CD4-positive, alpha-beta memory T cell (primary cell): ENCODE measurements around the gene GARNL3. TPM values are rescaled to one million over a fixed set of nuclear protein-coding genes. Genes with fewer than 3 reads are reported as not detected.

Experiments
- CTCF ChIA-PET: fragments of 350-600 bp; sonication (Branson Sonifier 250); formaldehyde crosslinking; loops from one replicate; lab custom pipeline; 2021; ENCODE audit warnings: inconsistent platforms; ENCODE audit not compliant: partially characterized antibody; lab: Charles Lee
- POLR2A ChIA-PET: fragments of 350-600 bp; sonication (Branson Sonifier 250); formaldehyde crosslinking; loops from one replicate; lab custom pipeline; 2021; ENCODE audit not compliant: partially characterized antibody; lab: Charles Lee
- DNase-seq, 5 donors: peaks; one replicate each; pipeline versions ENCODE4 v3.0.0 to v3.0.0-alpha.2; 2020 to 2022; ENCODE audit warnings: mixed read lengths in 1 of 5
- H3K27ac ChIP-seq: one replicate; pipeline ENCODE4 v1.7.0; 2013; ENCODE audit warnings: low read depth, low read length
- H3K27me3 ChIP-seq: 2 replicates; pipeline ENCODE4 v1.7.0; 2013; ENCODE audit warnings: mild to moderate bottlenecking, low read length, moderate library complexity; ENCODE audit not compliant: insufficient read depth
- H3K36me3 ChIP-seq: 2 replicates; pipeline ENCODE4 v1.7.0; 2013; ENCODE audit warnings: mild to moderate bottlenecking, low read length, moderate library complexity; ENCODE audit not compliant: insufficient read depth
- H3K4me1 ChIP-seq: 2 replicates; pipeline ENCODE4 v1.7.0; 2013; ENCODE audit warnings: mild to moderate bottlenecking, low read length, moderate library complexity; ENCODE audit not compliant: insufficient read depth
- H3K4me3 ChIP-seq, 2 donors: one replicate each; pipeline ENCODE4 v1.7.0; 2013; ENCODE audit warnings: low read length in 2 of 2, mild to moderate bottlenecking in 1 of 2
- H3K9me3 ChIP-seq, 2 donors: one replicate each; pipeline ENCODE4 v1.7.0; 2013; ENCODE audit warnings: low read length in 2 of 2, control low read depth in 1 of 2; ENCODE audit not compliant: control insufficient read depth in 1 of 2
- H3K27ac Mint-ChIP-seq, 7 donors: one replicate each; pipeline ENCODE4 v1.8.0; 2020 to 2021; ENCODE audit warnings: mixed read lengths in 7 of 7, mild to moderate bottlenecking in 6 of 7, inconsistent platforms in 3 of 7, moderate library complexity in 3 of 7
- H3K27me3 Mint-ChIP-seq, 2 donors: one replicate each; pipeline ENCODE4 v1.8.0; 2020 to 2021; ENCODE audit warnings: mixed read lengths in 2 of 2
- H3K36me3 Mint-ChIP-seq, 2 donors: one replicate each; pipeline ENCODE4 v1.8.0; 2020 to 2021; ENCODE audit warnings: mixed read lengths in 2 of 2, inconsistent platforms in 1 of 2, mild to moderate bottlenecking in 1 of 2
- H3K4me1 Mint-ChIP-seq, 4 donors: one replicate each; pipeline ENCODE4 v1.8.0; 2020 to 2021; ENCODE audit warnings: mixed read lengths in 4 of 4, mild to moderate bottlenecking in 1 of 4
- H3K4me3 Mint-ChIP-seq, 8 donors: one replicate each; pipeline ENCODE4 v1.8.0; 2020 to 2021; ENCODE audit warnings: mixed read lengths in 8 of 8, mild to moderate bottlenecking in 7 of 8, moderate library complexity in 6 of 8, inconsistent platforms in 3 of 8
- H3K9me3 Mint-ChIP-seq, 8 donors: one replicate each; pipeline ENCODE4 v1.8.0; 2020 to 2021; ENCODE audit warnings: mixed read lengths in 8 of 8, mild to moderate bottlenecking in 5 of 8, inconsistent platforms in 3 of 8, moderate library complexity in 1 of 8
- intact Hi-C: fragments of 100-400 bp; cut with micrococcal nuclease; formaldehyde crosslinking; loops from one replicate; pipeline ENCODE4 v1.15.1; 2023
- polyA plus RNA-seq, 2 donors: library from polyadenylated mRNA; unstranded; fragments of 300-500 nt; fragmentation: Illumina TruSeq; gene quantifications; one replicate each; pipeline ENCODE4 v1.2.3, GENCODE V29; 2021
- total RNA-seq, 2 experiments: library from RNA; stranded (reverse); gene quantifications; one replicate each; pipeline ENCODE4 v1.2.3, GENCODE V29; 2021

Gene GARNL3
- total and polyA plus RNA-seq, 4 experiments from 2014 or later: 0.41 to 6.6 (median 5.9) TPM; not detected in 1

DNA sequence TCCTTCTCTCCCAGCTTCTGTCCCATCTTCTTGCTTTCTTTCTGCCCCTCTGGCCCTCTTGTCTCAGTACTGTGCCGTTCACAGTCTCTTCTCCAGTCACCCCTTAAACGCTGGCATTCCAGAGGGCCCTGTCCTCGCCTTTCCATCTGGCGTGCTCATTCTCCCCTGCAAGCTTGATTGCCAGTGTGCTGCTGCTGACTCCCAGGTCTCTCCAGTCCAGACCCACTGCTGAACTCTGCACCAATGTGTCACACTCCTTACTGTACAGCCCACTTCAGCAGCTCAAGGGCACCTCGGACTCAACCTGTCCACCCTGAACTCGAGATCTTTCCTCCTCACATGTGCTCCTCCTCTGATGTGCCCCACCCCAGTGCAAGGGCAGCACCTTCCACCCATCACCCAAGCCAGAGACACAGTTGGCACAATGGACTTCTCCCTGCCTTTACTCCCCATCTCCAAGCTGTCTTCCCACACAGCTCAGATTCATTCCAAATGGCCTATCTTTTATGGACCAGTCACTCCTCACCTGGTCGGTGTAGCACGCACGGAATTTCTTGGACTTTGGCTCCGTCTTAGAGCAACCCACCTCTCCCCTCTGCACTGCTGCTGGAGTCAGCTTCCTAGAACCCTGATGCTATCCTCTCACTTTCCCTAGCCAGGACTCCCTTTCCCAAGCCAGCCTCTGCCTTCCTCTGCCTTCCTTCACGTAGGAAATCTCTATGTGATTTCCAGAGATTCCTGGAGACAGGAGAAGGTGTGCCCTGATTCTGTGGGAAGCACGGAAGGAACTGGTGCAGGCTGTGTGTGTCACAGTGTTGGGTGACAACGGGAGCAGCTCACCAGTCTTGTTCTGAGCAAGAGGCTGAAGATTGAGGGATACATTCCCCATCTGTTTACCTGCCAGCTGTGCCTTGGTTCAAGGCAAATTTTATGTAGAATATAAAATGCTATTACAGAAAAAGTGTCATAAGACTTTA is 106.4 kb downstream of the GARNL3 start:
- Histone ChIP-seq H3K27me3 (no peaks in the 10 kb centered on the region), H3K27ac (no peak overlapping the region), H3K36me3 (no peaks in the 10 kb centered on the region), H3K4me3 (no peak overlapping the region), H3K9me3 (no peaks in the 10 kb centered on the region), H3K4me1 (no peaks in the 10 kb centered on the region)
- CTCF ChIA-PET: no interaction called here
- H3K27ac Mint-ChIP-seq: no peak overlapping the region
- no peak for DNase-seq
- H3K4me1 Mint-ChIP-seq: no peaks in the 10 kb centered on the region
- H3K9me3 Mint-ChIP-seq: no peaks in the 10 kb centered on the region
- intact Hi-C loops: no loop called here
- H3K27me3 Mint-ChIP-seq: peaks cover 33 to 44% of the 10 kb centered on the region in 2 donors
- H3K4me3 Mint-ChIP-seq: no peak overlapping the region
- no peaks in the 10 kb centered on the region for H3K36me3 Mint-ChIP-seq
- POLR2A ChIA-PET: interaction anchor here (0.6 kb wide), 1 partner anchor 80 kb away, joined by 3 read pairs; the partner anchor contains the start of genes LRSAM1 and RPL12

- no peaks in the 10 kb centered on the region for H3K36me3 Mint-ChIP-seq
- CTCF ChIA-PET: interaction anchor here (1.3 to 1.6 kb wide), 2 partner anchors 12 to 16 kb away, joined by 4 to 6 read pairs; partner anchors contain the start of gene SLC2A8
- H3K4me3 ChIP-seq: no peak overlapping the region
- DNase-seq: no peak
- no peaks in the 10 kb centered on the region for H3K4me1 ChIP-seq
- H3K27me3 Mint-ChIP-seq: peaks cover 46 to 51% of the 10 kb centered on the region in 2 donors
- no peak overlapping the region for H3K4me3 Mint-ChIP-seq
- no peak overlapping the region for H3K27ac ChIP-seq
- intact Hi-C loops: no loop called here
- H3K9me3 ChIP-seq: no peaks in the 10 kb centered on the region
- H3K27ac Mint-ChIP-seq: no peak overlapping the region
- peaks cover 0 to 30% (median 13%) of the 10 kb centered on the region in 8 donors for H3K9me3 Mint-ChIP-seq
- peaks cover 0 to 2% (median 0%) of the 10 kb centered on the region in 4 donors for H3K4me1 Mint-ChIP-seq
- H3K27me3 ChIP-seq: peaks cover 24% of the 10 kb centered on the region
- no peaks in the 10 kb centered on the region for H3K36me3 ChIP-seq
- POLR2A ChIA-PET: no interaction called here
Measured at GRCh38 chr9:127380479-127380878, 115.9 kb downstream of the GARNL3 start.

- ChIA-PET POLR2A (no interaction called here), CTCF (no interaction called here)
- H3K27ac ChIP-seq: no peak overlapping the region
- peaks cover 54 to 56% of the 10 kb centered on the region in 2 donors for H3K27me3 Mint-ChIP-seq
- no peaks in the 10 kb centered on the region for H3K36me3 Mint-ChIP-seq
- H3K27ac Mint-ChIP-seq: no peak overlapping the region
- H3K27me3 ChIP-seq: peaks cover 33% of the 10 kb centered on the region
- H3K4me3 ChIP-seq: no peak overlapping the region
- intact Hi-C loops: no loop called here
- H3K4me1 ChIP-seq: no peaks in the 10 kb centered on the region
- DNase-seq: no peak
- no peak overlapping the region for H3K4me3 Mint-ChIP-seq
- peaks cover 0 to 30% (median 13%) of the 10 kb centered on the region in 8 donors for H3K9me3 Mint-ChIP-seq
- H3K36me3 ChIP-seq: no peaks in the 10 kb centered on the region
- H3K9me3 ChIP-seq: no peaks in the 10 kb centered on the region
- H3K4me1 Mint-ChIP-seq: peaks cover 0 to 4% (median 1%) of the 10 kb centered on the region in 4 donors
Measured at GRCh38 chr9:127382541-127382940, 118.0 kb downstream of the GARNL3 start.

DNA sequence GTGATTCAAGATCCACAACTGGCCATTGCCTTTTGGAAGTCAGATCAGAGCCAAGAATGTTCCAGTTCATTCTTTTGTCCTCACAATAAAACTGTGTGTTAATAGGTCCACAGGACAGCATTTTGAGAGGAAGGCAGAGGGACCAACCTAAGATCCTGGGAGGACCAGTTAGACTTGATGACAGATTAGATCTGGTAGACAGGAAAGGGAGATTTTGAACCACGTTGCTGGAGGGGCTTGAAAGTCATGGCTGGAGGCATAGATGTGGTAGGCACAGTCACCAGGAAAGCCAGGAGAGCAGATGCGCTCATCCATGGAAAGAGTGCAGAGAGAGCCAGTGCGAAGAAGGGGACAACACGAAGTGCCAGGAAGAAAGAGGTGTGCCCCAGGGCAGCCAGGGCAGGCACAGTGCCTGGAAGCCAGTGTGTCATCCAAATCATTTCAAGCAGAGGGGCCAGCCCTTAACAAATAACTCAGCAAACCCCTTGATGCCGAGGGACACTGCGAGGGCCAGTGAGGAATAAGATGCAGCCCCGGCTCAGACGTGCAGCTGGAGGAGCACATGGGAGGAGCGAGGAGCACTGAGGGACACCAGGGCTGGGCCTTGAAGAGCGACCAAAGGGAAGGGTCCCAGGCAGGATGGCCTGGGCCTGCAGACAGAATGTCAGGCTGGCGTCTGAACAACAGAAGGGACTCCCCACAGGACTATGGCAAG is 119.6 kb downstream of the GARNL3 start:
- Mint-ChIP-seq H3K4me1 (peaks cover 13 to 15% (median 15%) of the 10 kb centered on the region in 4 donors), H3K9me3 (peaks cover 0 to 14% (median 9%) of the 10 kb centered on the region in 8 donors), H3K4me3 (no peak overlapping the region), H3K27me3 (peaks cover 56 to 58% of the 10 kb centered on the region in 2 donors), H3K27ac (no peak overlapping the region), H3K36me3 (no peaks in the 10 kb centered on the region)
- POLR2A ChIA-PET: interaction anchor here (1.5 kb wide), 1 partner anchor 13 kb away, joined by 4 read pairs; the partner anchor contains the start of gene SLC2A8
- intact Hi-C loops: no loop called here
- no peaks in the 10 kb centered on the region for H3K36me3 ChIP-seq
- H3K27me3 ChIP-seq: peaks cover 35% of the 10 kb centered on the region
- no peak overlapping the region for H3K27ac ChIP-seq
- DNase-seq: no peak
- peaks cover 15% of the 10 kb centered on the region for H3K4me1 ChIP-seq
- CTCF ChIA-PET: no interaction called here
- no peak overlapping the region for H3K4me3 ChIP-seq
- no peaks in the 10 kb centered on the region for H3K9me3 ChIP-seq

DNA sequence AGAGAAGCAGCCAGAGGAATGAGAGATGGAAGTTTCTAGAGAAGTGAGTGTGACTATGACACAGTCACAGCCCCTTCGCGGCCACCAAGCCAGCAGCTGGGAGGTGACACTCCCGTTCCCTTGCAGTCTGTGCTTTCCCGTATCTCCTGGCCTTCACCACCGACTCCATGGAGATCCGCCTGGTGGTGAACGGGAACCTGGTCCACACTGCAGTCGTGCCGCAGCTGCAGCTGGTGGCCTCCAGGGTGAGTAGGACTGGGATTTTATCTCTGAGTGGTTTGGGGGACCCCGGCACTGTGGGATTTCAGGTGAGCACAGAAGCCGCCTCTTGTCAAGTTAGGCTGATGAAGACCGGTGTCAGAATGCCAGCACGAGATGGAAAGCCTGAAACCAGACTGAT is 120.3 kb downstream of the GARNL3 start:
- POLR2A ChIA-PET: interaction anchor here (1.5 kb wide), 1 partner anchor 12 kb away, joined by 4 read pairs; the partner anchor contains the start of gene SLC2A8
- H3K27me3 ChIP-seq: peaks cover 40% of the 10 kb centered on the region
- Mint-ChIP-seq H3K27ac (no peak overlapping the region), H3K4me3 (no peak overlapping the region), H3K36me3 (no peaks in the 10 kb centered on the region), H3K4me1 (peaks cover 15 to 18% (median 17%) of the 10 kb centered on the region in 4 donors), H3K9me3 (peaks cover 0 to 7% (median 5%) of the 10 kb centered on the region in 8 donors), H3K27me3 (peaks cover 54% of the 10 kb centered on the region in 2 donors)
- peaks cover 20% of the 10 kb centered on the region for H3K4me1 ChIP-seq
- DNase-seq: no peak
- H3K4me3 ChIP-seq: no peak overlapping the region
- no peak overlapping the region for H3K27ac ChIP-seq
- H3K9me3 ChIP-seq: no peaks in the 10 kb centered on the region
- CTCF ChIA-PET: no interaction called here
- intact Hi-C loops: no loop called here
- H3K36me3 ChIP-seq: no peaks in the 10 kb centered on the region

- H3K27me3 Mint-ChIP-seq: peaks cover 53 to 54% of the 10 kb centered on the region in 2 donors
- H3K4me3 Mint-ChIP-seq: no peak overlapping the region
- no peaks in the 10 kb centered on the region for H3K9me3 ChIP-seq
- POLR2A ChIA-PET: no interaction called here
- H3K36me3 ChIP-seq: no peaks in the 10 kb centered on the region
- peaks cover 23% of the 10 kb centered on the region for H3K4me1 ChIP-seq
- no peak overlapping the region for H3K4me3 ChIP-seq
- peaks cover 49% of the 10 kb centered on the region for H3K27me3 ChIP-seq
- peaks cover 17 to 18% (median 17%) of the 10 kb centered on the region in 4 donors for H3K4me1 Mint-ChIP-seq
- H3K9me3 Mint-ChIP-seq: peaks cover 0 to 2% (median 0%) of the 10 kb centered on the region in 8 donors
- no peak for DNase-seq
- no peak overlapping the region for H3K27ac ChIP-seq
- H3K36me3 Mint-ChIP-seq: no peaks in the 10 kb centered on the region
- no peak overlapping the region for H3K27ac Mint-ChIP-seq
- intact Hi-C loops: no loop called here
- CTCF ChIA-PET: interaction anchor here (1.0 kb wide), 1 partner anchor 12 kb away, joined by 3 read pairs; no protein-coding TSS in a partner anchor
Measured at GRCh38 chr9:127386249-127386648, 121.7 kb downstream of the GARNL3 start.
